Neuron (in vitro differentiated cells): ENCODE results near the gene ALPP.

Source experiments
- H2AFZ ChIP-seq: one replicate; pipeline ENCODE4 v1.6.1; 2013; ENCODE audit warnings: low read depth, mild to moderate bottlenecking, inconsistent platforms, low read length, moderate library complexity
- H3K27me3 ChIP-seq: one replicate; pipeline ENCODE4 v1.6.1; 2013; ENCODE audit warnings: low read length; ENCODE audit not compliant: insufficient read depth
- H3K36me3 ChIP-seq: one replicate; pipeline ENCODE4 v1.6.1; 2013; ENCODE audit warnings: low read length; ENCODE audit not compliant: insufficient read depth
- H3K4me1 ChIP-seq: one replicate; pipeline ENCODE4 v1.6.1; 2013; ENCODE audit warnings: low read length; ENCODE audit not compliant: insufficient read depth
- H3K4me3 ChIP-seq: 2 replicates; pipeline ENCODE4 v1.5.1; 2013; ENCODE audit warnings: mild to moderate bottlenecking, low read length, moderate library complexity
- H3K9me3 ChIP-seq: one replicate; pipeline ENCODE4 v1.6.1; 2013; ENCODE audit warnings: low read length

Gene ALPP

DNA sequence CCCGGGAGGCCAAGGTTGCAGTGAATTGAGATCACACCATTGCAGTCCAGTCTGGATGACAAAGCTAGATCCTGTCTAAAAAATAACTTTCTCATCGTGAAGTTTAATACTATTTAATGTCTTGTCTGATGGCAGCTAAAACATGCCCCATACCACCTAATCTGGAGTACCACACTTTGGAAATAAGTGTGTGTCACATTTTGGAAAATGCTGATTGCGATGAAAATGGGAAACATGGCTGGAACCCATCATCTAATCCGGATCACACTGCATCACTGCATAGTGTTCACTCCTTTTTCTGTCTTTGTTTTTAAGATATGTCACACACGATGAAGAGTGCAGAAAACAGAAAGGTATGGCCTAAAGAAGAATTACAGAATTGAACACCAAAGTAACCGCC lies 31.2 kb upstream of the ALPP start:
- Histone ChIP-seq H2AFZ (no peak overlapping the region), H3K27me3 (no peaks in the 10 kb centered on the region), H3K4me1 (no peaks in the 10 kb centered on the region), H3K9me3 (no peaks in the 10 kb centered on the region), H3K4me3 (no peak overlapping the region), H3K36me3 (no peaks in the 10 kb centered on the region)

DNA sequence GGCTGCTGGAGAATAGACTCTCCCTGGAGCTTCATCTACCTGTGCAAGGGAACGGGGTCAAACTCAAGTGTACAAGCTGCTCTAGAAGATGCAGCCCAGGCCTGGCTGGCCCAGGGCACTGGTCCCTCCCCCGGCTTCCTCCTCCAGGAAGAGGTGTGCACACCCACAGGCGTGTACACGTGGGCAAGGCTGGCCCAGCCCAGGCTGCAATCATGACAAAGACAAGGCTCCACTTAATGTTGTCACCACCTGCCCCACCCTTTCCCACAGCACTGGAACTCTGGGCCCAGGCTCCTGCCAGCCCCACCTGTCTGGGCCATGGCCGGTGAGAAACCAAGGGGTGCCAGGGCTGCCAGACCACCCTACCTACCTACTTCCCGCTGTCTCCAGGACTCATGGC lies 29.6 kb upstream of the ALPP start:
- Histone ChIP-seq H3K27me3 (no peaks in the 10 kb centered on the region), H2AFZ (no peak overlapping the region), H3K4me1 (no peaks in the 10 kb centered on the region), H3K9me3 (no peaks in the 10 kb centered on the region), H3K36me3 (no peaks in the 10 kb centered on the region), H3K4me3 (no peak overlapping the region)

DNA sequence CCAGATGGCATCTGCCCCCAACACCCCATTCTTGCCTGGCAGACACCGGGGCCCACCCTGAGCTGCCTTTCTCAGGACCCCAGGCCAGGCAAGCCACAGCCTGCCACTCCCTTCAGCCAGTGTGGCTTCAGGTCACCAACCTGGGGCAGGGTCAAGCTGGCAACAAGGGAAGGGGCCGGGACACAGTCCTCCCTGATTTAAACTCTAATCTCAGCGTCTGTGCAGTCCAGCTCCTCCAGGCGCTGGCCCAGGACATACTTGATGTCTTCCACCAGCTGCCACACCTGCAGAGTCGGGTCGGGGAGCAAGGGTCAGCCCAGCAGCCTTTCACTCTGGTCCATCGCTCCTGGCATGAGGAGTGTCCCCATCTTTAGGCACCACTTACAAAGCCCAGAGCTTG lies 29.0 kb upstream of the ALPP start:
- Histone ChIP-seq H2AFZ (no peak overlapping the region), H3K27me3 (no peaks in the 10 kb centered on the region), H3K4me3 (no peak overlapping the region), H3K4me1 (no peaks in the 10 kb centered on the region), H3K9me3 (no peaks in the 10 kb centered on the region), H3K36me3 (no peaks in the 10 kb centered on the region)

DNA sequence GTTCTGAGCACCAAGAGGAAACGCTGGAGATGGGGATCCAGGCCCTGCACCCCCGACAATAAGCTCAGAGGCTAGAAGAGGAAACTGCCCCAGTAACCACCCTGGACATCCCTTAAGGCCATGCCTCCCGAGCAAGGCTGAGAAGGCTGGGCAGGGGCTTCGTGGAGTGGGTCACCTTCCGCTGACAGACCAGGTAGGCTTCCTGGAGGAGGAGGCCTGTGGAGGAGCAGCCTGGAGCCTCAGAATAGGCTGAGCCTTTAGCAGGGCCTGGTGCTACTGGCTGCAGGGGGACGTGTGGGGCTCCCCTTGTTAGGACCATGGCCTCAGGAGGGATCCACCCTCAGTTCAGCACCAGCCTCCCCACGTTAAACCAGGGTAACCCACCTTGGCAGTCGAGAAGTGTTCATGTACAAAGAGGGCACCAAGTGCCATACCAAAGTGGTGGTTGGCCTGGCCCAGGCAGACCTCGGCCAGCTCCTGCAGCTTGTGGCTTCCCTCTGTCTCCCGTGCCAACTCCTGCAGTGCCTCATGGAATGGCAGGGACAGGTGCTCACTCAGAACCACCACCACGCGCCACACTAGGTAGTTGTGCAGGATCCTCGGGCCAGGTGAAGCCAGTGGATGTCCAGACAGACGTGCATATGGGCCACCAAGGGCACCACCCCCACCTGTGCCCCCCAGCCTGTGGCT lies 28.5 kb upstream of the ALPP start:
- Histone ChIP-seq H3K36me3 (no peaks in the 10 kb centered on the region), H3K4me1 (no peaks in the 10 kb centered on the region), H3K4me3 (no peak overlapping the region), H3K9me3 (no peaks in the 10 kb centered on the region), H2AFZ (no peak overlapping the region), H3K27me3 (no peaks in the 10 kb centered on the region)

DNA sequence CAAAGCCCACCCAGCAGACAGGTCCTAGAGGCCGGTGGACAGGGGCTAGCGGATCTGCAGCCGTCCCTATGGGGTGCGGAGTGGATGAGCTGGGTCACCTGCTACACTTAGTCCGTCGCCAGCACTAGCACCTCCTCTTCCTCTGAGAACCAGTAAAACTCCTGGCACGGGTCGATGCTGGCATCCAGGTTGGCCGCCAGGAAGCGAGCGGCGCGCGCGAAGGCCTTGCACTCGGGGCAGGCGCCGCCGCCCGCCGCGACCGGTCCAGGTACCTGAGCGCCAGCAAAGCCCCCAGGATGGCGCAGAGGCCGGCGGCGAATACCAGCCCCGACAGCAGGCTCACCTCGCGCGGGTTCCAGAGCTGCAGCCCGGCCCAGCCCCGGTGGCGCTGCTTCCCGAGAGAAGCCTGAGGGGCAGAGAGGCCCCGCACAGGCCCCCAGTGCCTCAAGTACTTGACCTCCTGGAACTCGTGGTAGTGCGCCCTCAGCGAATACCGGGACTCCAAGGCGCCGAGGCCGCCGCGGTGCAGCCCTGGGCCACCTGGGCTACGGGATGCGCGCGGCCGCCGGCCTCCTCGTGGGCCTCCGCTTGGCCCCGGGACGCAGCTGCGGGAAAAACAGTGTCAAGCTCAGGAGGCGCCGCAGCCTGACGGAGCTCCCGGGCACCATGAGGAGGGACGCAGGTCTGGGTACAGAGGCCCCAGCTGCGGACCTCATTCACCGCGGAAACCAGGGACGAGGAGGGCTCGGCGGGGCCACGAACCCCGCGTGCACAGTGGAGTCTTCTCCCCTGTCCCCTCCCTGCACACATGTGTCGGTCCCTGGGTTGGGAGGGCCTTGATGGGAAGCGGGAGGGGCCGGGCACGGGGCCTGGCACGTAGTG lies 27.5 kb upstream of the ALPP start:
- H3K27me3 ChIP-seq = no peaks in the 10 kb centered on the region

DNA sequence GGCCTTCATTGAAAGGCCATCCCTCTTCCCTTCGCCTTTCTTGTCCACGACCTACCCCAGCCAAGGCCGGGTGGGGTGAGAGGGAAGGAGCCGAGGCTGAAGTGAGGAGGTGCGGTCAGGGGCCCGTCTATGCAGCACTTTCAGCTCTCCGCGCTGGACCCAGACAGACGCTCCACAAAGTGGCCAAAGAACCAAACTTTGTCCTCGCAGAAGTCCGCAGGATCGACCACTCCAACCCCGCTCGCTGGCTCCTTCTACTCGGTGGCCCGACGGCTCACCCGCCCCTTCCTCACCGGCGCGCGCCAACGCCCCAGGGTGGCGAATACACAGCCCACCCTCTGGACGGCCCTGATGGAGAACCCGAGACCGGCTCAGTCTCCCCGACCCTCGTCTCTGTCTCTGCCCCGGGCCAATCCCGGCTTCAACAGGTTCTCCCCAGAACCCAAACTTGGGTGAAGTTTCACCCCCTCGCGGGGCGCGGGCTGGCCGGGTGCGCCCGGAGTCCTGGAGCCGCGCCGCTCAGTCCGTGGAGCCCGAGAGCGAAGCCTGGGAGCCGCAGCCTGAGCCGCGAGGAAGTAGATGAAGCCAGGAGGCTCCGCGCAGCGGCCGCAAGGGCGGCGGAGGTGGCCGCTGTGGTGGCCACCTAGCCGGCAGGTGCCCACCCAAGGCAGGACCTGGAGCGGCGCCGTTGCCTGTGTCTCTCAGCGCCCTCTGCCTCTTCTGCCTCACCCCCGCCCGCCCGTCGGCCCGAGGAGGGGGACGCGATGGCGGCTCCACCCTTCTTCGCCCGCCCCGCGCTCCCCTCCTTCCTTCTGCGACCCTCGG lies 26.7 kb upstream of the ALPP start:
- H3K9me3 ChIP-seq = no peaks in the 10 kb centered on the region
- H3K27me3 ChIP-seq = no peaks in the 10 kb centered on the region
- no peaks in the 10 kb centered on the region for H3K4me1 ChIP-seq
- no peak overlapping the region for H2AFZ ChIP-seq
- no peaks in the 10 kb centered on the region for H3K36me3 ChIP-seq
- no peak overlapping the region for H3K4me3 ChIP-seq

More for the DNA sequence above, 27.5 kb upstream of the ALPP start:
- no peaks in the 10 kb centered on the region for H3K9me3 ChIP-seq
- no peak overlapping the region for H3K4me3 ChIP-seq
- no peaks in the 10 kb centered on the region for H3K4me1 ChIP-seq
- H3K36me3 ChIP-seq = no peaks in the 10 kb centered on the region
- no peak overlapping the region for H2AFZ ChIP-seq

DNA sequence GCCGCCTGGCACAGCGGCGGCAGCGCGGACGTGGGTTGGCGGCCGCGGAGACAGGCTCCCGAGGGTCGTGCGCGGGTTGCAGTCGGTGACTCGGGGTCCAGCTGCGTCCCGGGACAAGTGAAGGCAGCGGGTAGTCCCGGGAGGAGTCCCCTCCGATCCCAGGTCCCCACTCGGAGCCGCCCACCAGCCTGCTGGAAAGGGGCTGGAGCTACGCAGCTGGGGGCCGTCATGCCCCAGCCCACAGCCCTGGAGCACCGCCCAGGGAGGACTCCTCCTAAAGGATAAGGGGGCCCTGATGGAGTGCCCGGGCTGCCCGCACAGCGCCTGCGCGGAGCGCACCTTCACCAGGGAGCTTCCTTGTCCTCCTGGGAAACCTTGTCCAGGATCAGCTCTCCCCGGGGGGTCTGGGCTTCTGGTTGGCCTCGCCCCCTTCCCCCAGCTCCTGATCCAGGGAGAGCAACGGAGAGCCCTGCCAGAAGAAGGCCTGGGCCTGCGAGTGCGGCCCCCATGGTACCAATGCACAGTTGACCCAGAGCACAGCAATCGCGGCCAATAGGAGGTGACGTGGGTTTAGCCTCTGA lies 25.9 kb upstream of the ALPP start:
- Histone ChIP-seq H3K4me1 (no peaks in the 10 kb centered on the region), H3K9me3 (no peaks in the 10 kb centered on the region), H3K4me3 (no peak overlapping the region), H3K27me3 (no peaks in the 10 kb centered on the region), H2AFZ (no peak overlapping the region), H3K36me3 (no peaks in the 10 kb centered on the region)

DNA sequence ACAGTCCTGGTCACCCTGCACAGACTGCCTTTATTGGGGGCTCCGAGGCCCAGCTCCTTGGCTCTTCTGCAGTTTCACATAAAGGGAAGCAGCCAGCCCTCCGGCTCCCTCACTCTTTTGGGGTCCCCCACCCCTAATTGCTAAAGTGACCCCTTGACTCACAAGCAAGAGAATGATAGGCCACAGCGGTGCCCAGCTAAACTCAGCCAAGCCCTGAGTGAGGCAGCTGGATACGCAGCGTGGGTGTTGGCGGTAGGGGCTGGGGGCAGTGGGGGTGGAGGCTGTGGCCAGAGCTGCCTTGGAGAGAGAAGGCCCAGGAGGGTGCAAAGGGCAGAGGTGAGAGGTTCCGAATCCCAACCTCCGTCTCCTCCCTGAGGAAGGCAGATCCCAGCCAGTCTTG lies 25.5 kb upstream of the ALPP start:
- H3K4me3 ChIP-seq = no peak overlapping the region
- H2AFZ ChIP-seq = no peak overlapping the region
- no peaks in the 10 kb centered on the region for H3K9me3 ChIP-seq
- H3K27me3 ChIP-seq = no peaks in the 10 kb centered on the region
- H3K36me3 ChIP-seq = no peaks in the 10 kb centered on the region
- H3K4me1 ChIP-seq = no peaks in the 10 kb centered on the region

DNA sequence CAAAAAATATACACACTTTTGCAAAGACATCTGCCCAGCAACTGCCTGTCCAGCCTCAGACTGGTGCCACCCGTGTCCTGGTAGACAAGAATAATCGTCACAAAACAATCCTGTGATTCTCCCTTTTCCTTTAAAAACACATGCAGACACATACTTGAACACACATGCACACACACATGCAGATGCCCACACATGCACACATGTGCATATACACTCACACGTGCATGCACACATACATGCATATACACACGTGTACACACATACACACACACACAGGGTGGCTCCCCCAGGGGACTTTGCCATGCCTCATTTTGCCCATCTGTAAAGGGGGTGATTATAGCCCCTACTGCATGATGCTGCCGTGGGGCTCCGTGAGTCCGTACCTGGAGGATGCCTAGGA lies 24.9 kb upstream of the ALPP start:
- H2AFZ ChIP-seq = no peak overlapping the region
- no peak overlapping the region for H3K4me3 ChIP-seq
- no peaks in the 10 kb centered on the region for H3K27me3 ChIP-seq
- no peaks in the 10 kb centered on the region for H3K4me1 ChIP-seq
- H3K36me3 ChIP-seq = no peaks in the 10 kb centered on the region
- no peaks in the 10 kb centered on the region for H3K9me3 ChIP-seq

DNA sequence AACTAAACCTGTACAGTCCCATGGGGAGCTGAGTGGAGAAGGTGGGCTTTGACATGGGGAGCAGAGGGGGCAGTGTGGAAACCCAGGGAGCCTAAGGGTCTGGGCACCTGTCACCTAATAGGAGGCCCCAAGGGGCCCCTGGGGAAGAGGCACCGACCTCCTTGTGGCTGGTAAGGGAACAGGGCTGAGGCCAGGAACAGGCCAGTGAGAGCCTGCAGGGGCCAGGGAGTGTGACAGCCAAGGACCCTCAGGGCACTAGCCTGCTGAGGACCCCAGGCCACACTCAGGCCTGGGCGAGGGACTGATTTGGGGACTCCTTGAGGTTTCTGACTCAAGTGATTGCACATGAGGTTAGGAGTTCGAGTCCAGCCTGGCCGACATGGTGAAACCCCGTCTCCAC lies 24.5 kb upstream of the ALPP start:
- Histone ChIP-seq H3K4me1 (no peaks in the 10 kb centered on the region), H3K4me3 (no peak overlapping the region), H3K9me3 (no peaks in the 10 kb centered on the region), H3K36me3 (no peaks in the 10 kb centered on the region), H2AFZ (no peak overlapping the region), H3K27me3 (no peaks in the 10 kb centered on the region)

DNA sequence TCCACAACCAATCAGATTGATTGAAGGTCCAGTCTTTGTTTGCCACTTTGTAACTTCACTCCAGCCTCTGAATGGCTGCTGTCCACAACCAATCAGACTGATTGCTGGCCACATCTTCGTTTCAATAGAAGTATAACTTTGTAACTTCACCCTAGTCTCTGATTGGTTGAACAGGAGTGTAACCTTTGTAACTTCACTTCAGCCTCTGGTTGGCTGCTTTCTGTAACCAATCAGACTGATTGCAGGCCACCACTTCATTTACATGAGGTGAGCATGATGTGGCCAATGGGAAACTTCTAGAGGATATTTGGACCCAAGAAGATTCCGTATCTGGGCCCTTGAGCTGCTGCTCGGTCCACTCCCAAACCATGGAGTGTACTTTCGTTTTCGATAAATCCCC lies 16.9 kb upstream of the ALPP start:
- no peak overlapping the region for H2AFZ ChIP-seq
- H3K4me1 ChIP-seq = no peaks in the 10 kb centered on the region
- no peak overlapping the region for H3K4me3 ChIP-seq
- H3K9me3 ChIP-seq = no peaks in the 10 kb centered on the region
- H3K27me3 ChIP-seq = peaks cover 4% of the 10 kb centered on the region
- no peaks in the 10 kb centered on the region for H3K36me3 ChIP-seq

DNA sequence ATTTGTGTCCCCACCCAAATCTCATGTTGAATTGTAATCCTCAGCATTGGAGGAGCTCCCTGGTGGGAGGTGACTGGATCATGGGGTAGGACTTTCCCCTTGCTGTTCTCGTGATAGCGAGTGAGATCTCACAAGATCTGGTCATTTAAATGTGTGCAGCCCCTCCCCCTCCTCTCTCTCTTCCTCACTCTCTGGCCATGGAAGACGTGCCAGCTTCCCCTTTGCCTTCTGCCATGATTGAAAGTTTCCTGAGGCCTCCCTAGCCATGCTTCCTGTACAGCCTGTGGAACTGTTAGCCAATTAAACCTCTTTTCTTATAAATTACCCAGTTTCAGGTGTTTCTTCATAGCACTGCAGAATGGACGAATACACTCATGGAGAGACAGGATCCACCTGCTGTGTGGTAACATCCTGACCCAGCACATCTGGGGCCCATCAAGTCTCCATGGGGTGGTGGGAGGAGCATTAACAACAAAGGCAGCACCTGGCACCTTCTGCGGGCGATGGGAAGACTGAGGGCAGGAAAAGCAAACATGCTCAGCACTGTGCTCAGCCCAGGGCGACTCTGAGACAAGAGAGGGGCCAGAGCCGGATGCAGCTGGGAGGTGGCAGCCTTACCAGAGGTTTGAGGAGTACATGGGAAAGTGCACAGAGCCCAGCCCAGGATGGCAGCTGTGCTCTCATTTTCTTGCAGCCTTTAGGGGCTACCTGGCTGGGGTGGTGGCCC lies 16.2 kb upstream of the ALPP start:
- Histone ChIP-seq H3K4me1 (no peaks in the 10 kb centered on the region), H3K4me3 (no peak overlapping the region), H2AFZ (no peak overlapping the region)

More for the DNA sequence above, 16.2 kb upstream of the ALPP start:
- Histone ChIP-seq H3K9me3 (no peaks in the 10 kb centered on the region), H3K27me3 (peaks cover 4% of the 10 kb centered on the region), H3K36me3 (no peaks in the 10 kb centered on the region)
